Posterior cingulate gyrus (tissue), 11 donors: Measurements from ENCODE around the gene RNASE11.
"Not testable (repeated sequence)": the region's sequence is repeated elsewhere in the genome, so short reads cannot be mapped to it uniquely, and the experiment has no call there.

Source experiments
- DNase-seq, 10 donors: peaks; one replicate each; pipeline versions ENCODE4 v3.0.0 to v3.0.0-alpha.2; 2020 to 2021; ENCODE audit warnings: mixed read lengths in 3 of 10
- intact Hi-C: fragments of 100-400 bp; cut with DNase I; formaldehyde crosslinking; loops from one replicate; pipeline ENCODE4 v1.15.1; 2023

Gene RNASE11

GRCh38 chr14:20615996-20616395 is 28.2 kb upstream of the RNASE11 start:
- intact Hi-C loops: no loop called here
- no peak for DNase-seq

- DNase-seq: peak in 1 of 10 donors; percentile 68
- intact Hi-C loops: no loop called here
Measured at GRCh38 chr14:20614038-20614840, 26.4 kb upstream of the RNASE11 start.

- intact Hi-C loops: loop anchor here (1.0 kb wide), 1 partner anchor 270 kb away; the partner anchor contains the start of gene PARP2
- DNase-seq: peak; percentile 59 to 97 (median 67)
Measured at GRCh38 chr14:20613094-20614037, 25.6 kb upstream of the RNASE11 start.

- intact Hi-C loops: no loop called here
- DNase-seq: no peak
Measured at GRCh38 chr14:20612403-20612802, 24.6 kb upstream of the RNASE11 start.

- intact Hi-C loops: loop anchor here (1.0 kb wide), 1 partner anchor 19 kb away; no protein-coding TSS in a partner anchor
- no peak for DNase-seq
Measured at GRCh38 chr14:20611277-20611676, 23.5 kb upstream of the RNASE11 start.

GRCh38 chr14:20610002-20610765 is 22.4 kb upstream of the RNASE11 start:
- intact Hi-C loops: no loop called here
- DNase-seq: peak; percentile 64 to 97 (median 78)

GRCh38 chr14:20609215-20610001 is 21.6 kb upstream of the RNASE11 start:
- DNase-seq: peak in 9 of 10 donors; percentile 23 to 93 (median 59)
- intact Hi-C loops: loop anchor here (1.0 to 5.0 kb wide), 4 partner anchors 78 to 282 kb away; partner anchors contain the start of genes PIP4P1 and TEP1

- intact Hi-C loops: loop anchor here (1.0 to 5.0 kb wide), 4 partner anchors 77 to 281 kb away; partner anchors contain the start of genes PIP4P1 and TEP1
- DNase-seq: no peak
Measured at GRCh38 chr14:20608383-20609110, 20.7 kb upstream of the RNASE11 start.

GRCh38 chr14:20607617-20608016 is 19.8 kb upstream of the RNASE11 start:
- intact Hi-C loops: loop anchor here (2.0 to 5.0 kb wide), 2 partner anchors 145 to 195 kb away; partner anchors contain the start of genes PIP4P1 and TEP1
- DNase-seq: no peak

- intact Hi-C loops: loop anchor here (5.0 kb wide), 1 partner anchor 145 kb away; the partner anchor contains the start of gene PIP4P1
- no peak for DNase-seq
Measured at GRCh38 chr14:20606902-20607242, 19.1 kb upstream of the RNASE11 start.

GRCh38 chr14:20606190-20606901 is 18.5 kb upstream of the RNASE11 start:
- intact Hi-C loops: loop anchor here (5.0 kb wide), 1 partner anchor 144 kb away; the partner anchor contains the start of gene PIP4P1
- peak in 1 of 10 donors; percentile 28 for DNase-seq

- intact Hi-C loops: no loop called here
- peak in 1 of 10 donors; percentile 70 for DNase-seq
Measured at GRCh38 chr14:20603813-20604690, 16.3 kb upstream of the RNASE11 start.

GRCh38 chr14:20602583-20602982 is 14.8 kb upstream of the RNASE11 start:
- intact Hi-C loops: no loop called here
- DNase-seq: peak in 1 of 10 donors; percentile 34

- intact Hi-C loops: no loop called here
- DNase-seq: peak in 1 of 10 donors; percentile 75
Measured at GRCh38 chr14:20601522-20601921, 13.7 kb upstream of the RNASE11 start.

GRCh38 chr14:20597108-20597507 is 9.3 kb upstream of the RNASE11 start:
- DNase-seq: no peak
- intact Hi-C loops: no loop called here

- intact Hi-C loops, DNase-seq: not testable (repeated sequence)
Measured at GRCh38 chr14:20595726-20596125, 7.9 kb upstream of the RNASE11 start.

GRCh38 chr14:20592574-20592973 is 4.8 kb upstream of the RNASE11 start:
- no peak for DNase-seq
- intact Hi-C loops: no loop called here
